ENCODE results near the gene EMC7. TPM values are rescaled to one million over a fixed set of nuclear protein-coding genes. Genes with fewer than 3 reads are reported as not detected.
"Not testable (repeated sequence)": the region's sequence is repeated elsewhere in the genome, so short reads cannot be mapped to it uniquely, and the experiment has no call there.

EMC7 gene
- total RNA-seq, 1 experiment from 2014 or later = 55.6 TPM

DNA sequence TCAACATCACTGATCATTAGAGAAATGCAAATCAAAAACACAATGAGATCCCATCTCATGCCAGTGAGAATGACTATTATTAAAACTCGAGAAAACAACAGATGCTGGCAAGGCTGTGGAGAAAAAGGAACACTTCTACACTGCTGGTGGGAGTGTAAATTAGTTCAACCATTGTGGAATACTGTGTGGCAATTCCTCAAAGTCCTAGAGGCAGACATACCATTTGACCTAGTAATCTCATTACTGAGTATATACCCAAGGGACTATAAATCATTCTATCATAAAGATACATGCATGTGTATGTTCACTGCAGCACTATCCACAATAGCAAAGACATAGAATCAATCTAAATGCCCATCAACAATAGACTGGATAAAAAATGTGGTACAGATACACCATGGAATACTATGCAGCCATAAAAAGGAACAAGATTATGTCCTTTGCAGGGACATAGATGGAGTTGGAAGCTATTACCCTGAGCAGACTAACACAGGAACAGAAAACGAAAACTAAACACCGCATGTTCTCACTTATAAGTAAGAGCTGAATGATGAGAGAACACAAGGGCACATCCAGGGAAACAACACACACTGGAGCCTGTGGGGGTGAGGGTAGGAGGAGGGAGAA lies 47.5 kb downstream of the EMC7 start:
- Mint-ChIP-seq H3K27ac (no peak overlapping the region), H3K9me3 (peaks cover 23 to 25% of the 10 kb centered on the region in 2 experiments), H3K4me1 (no peaks in the 10 kb centered on the region), H3K36me3 (ENCODE audit: insufficient read depth in 1 of 3, low read depth in 3 of 3) (peaks cover 0 to 12% (median 9%) of the 10 kb centered on the region in 3 experiments; a peak in 5 of 7 replicates), H3K4me3 (no peak overlapping the region), H3K27me3 (ENCODE audit: low read depth) (peaks cover 9% of the 10 kb centered on the region; the same call in 1 of the 2 replicates)
- H3K79me1 ChIP-seq (ENCODE audit: insufficient read depth, low read depth, low read length, poor library complexity, severe bottlenecking) = no peaks in the 10 kb centered on the region
- no peak overlapping the region for H3K4me2 ChIP-seq (ENCODE audit: insufficient read depth, insufficient read length, low read length)
- H3K18ac ChIP-seq (ENCODE audit: insufficient read length, low read depth, low read length) = no peak overlapping the region
- no peak overlapping the region for H2AFZ ChIP-seq (ENCODE audit: low read length)
- H2BK12ac ChIP-seq (ENCODE audit: insufficient read length, low read depth, low read length) = no peak overlapping the region
- DNase-seq = no peak
- H3K23me2 ChIP-seq (ENCODE audit: insufficient read length, low read depth, low read length, poor library complexity, severe bottlenecking) = no peaks in the 10 kb centered on the region
- H3K4ac ChIP-seq (ENCODE audit: low read depth, low read length) = no peak overlapping the region
- no CpG with 5 or more reads among the region's 3 CpGs for WGBS (ENCODE audit: extremely low coverage, insufficient read length, low lambda C conversion rate)
- H2BK120ac ChIP-seq (ENCODE audit: low read depth, low read length, poor library complexity, severe bottlenecking) = no peak overlapping the region
- no peak overlapping the region for H3K9ac ChIP-seq (ENCODE audit: extremely low read depth, insufficient read length, low read length)
- no peaks in the 10 kb centered on the region for H3K79me2 ChIP-seq (ENCODE audit: insufficient read depth, low read length)
- no peak overlapping the region for H4K8ac ChIP-seq (replicated peaks; ENCODE audit: insufficient read length, low read depth, low read length)
- H3T11ph ChIP-seq (ENCODE audit: low read length) = no peak overlapping the region
- H2AK5ac ChIP-seq (ENCODE audit: insufficient read length, low read length) = no peak overlapping the region
- no peak overlapping the region for H4K91ac ChIP-seq (ENCODE audit: insufficient read length, low read depth, low read length)
- no peak overlapping the region for H3K27ac ChIP-seq (ENCODE audit: insufficient read length, low read depth, low read length)
- no peak overlapping the region for H2BK20ac ChIP-seq (ENCODE audit: low read depth, low read length, poor library complexity, severe bottlenecking)
- no peak overlapping the region for H2BK5ac ChIP-seq (ENCODE audit: insufficient read length, low read length)
- no peak overlapping the region for H4K5ac ChIP-seq (ENCODE audit: insufficient read length, low read depth, low read length)
- H3K14ac ChIP-seq (ENCODE audit: insufficient read depth, low read length) = no peak overlapping the region
- H3K4me1 ChIP-seq (ENCODE audit: insufficient read depth, low read length) = no peaks in the 10 kb centered on the region
- no peaks in the 10 kb centered on the region for H3K9me3 ChIP-seq (ENCODE audit: control insufficient read depth, low read depth, low read length)
- no peak overlapping the region for H2BK15ac ChIP-seq (ENCODE audit: low read depth, low read length)
- TF ChIP-seq, protein P1, sequence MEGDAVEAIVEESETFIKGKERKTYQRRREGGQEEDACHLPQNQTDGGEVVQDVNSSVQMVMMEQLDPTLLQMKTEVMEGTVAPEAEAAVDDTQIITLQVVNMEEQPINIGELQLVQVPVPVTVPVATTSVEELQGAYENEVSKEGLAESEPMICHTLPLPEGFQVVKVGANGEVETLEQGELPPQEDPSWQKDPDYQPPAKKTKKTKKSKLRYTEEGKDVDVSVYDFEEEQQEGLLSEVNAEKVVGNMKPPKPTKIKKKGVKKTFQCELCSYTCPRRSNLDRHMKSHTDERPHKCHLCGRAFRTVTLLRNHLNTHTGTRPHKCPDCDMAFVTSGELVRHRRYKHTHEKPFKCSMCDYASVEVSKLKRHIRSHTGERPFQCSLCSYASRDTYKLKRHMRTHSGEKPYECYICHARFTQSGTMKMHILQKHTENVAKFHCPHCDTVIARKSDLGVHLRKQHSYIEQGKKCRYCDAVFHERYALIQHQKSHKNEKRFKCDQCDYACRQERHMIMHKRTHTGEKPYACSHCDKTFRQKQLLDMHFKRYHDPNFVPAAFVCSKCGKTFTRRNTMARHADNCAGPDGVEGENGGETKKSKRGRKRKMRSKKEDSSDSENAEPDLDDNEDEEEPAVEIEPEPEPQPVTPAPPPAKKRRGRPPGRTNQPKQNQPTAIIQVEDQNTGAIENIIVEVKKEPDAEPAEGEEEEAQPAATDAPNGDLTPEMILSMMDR (conservative IDR thresholded peaks at IDR 0.05) = no peak
- H3K23ac ChIP-seq (ENCODE audit: insufficient read length, low read depth, low read length) = no peak overlapping the region
- H3K27me3 ChIP-seq (ENCODE audit: insufficient read depth, low read length) = no peaks in the 10 kb centered on the region
- H4K20me1 ChIP-seq (ENCODE audit: control insufficient read depth, insufficient read depth, insufficient read length) = no peaks in the 10 kb centered on the region
- H3K56ac ChIP-seq (ENCODE audit: insufficient read length, low read depth, low read length) = no peak overlapping the region

DNA sequence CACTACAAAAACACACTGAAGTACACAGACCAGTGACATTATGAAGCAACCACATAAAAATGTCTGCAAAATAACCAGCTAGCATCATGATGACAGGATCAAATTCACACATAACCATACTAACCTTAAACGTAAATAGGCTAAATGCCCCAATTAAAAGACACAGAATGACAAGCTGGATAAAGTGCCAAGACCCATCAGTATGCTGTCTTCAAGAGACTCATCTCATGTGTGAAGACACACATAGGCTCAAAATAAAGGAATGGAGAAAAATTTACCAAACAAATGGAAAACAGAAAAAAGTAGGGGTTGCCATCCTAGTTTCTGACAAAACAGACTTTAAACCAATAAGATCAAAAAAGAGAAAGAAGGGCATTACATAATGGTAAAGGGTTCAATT lies 51.3 kb downstream of the EMC7 start:
- H3T11ph ChIP-seq (ENCODE audit: low read length); H4K91ac ChIP-seq (ENCODE audit: insufficient read length, low read depth, low read length); H3K56ac ChIP-seq (ENCODE audit: insufficient read length, low read depth, low read length); H4K5ac ChIP-seq (ENCODE audit: insufficient read length, low read depth, low read length); H3K27me3 Mint-ChIP-seq (ENCODE audit: low read depth); H2BK12ac ChIP-seq (ENCODE audit: insufficient read length, low read depth, low read length); H3K79me2 ChIP-seq (ENCODE audit: insufficient read depth, low read length); H3K79me1 ChIP-seq (ENCODE audit: insufficient read depth, low read depth, low read length, poor library complexity, severe bottlenecking); H3K27ac Mint-ChIP-seq; H3K9ac ChIP-seq (ENCODE audit: extremely low read depth, insufficient read length, low read length); H3K27ac ChIP-seq (ENCODE audit: insufficient read length, low read depth, low read length); H4K20me1 ChIP-seq (ENCODE audit: control insufficient read depth, insufficient read depth, insufficient read length); H2BK120ac ChIP-seq (ENCODE audit: low read depth, low read length, poor library complexity, severe bottlenecking); H3K9me3 ChIP-seq (ENCODE audit: control insufficient read depth, low read depth, low read length); H3K4ac ChIP-seq (ENCODE audit: low read depth, low read length); H4K8ac ChIP-seq (replicated peaks; ENCODE audit: insufficient read length, low read depth, low read length); H3K23ac ChIP-seq (ENCODE audit: insufficient read length, low read depth, low read length); H3K4me1 ChIP-seq (ENCODE audit: insufficient read depth, low read length); DNase-seq; H3K27me3 ChIP-seq (ENCODE audit: insufficient read depth, low read length); H2AFZ ChIP-seq (ENCODE audit: low read length); H3K4me1 Mint-ChIP-seq; H2BK15ac ChIP-seq (ENCODE audit: low read depth, low read length); H3K4me2 ChIP-seq (ENCODE audit: insufficient read depth, insufficient read length, low read length); H2AK5ac ChIP-seq (ENCODE audit: insufficient read length, low read length); H3K14ac ChIP-seq (ENCODE audit: insufficient read depth, low read length); H2BK20ac ChIP-seq (ENCODE audit: low read depth, low read length, poor library complexity, severe bottlenecking); H3K18ac ChIP-seq (ENCODE audit: insufficient read length, low read depth, low read length); H3K4me3 Mint-ChIP-seq; H2BK5ac ChIP-seq (ENCODE audit: insufficient read length, low read length); H3K23me2 ChIP-seq (ENCODE audit: insufficient read length, low read depth, low read length, poor library complexity, severe bottlenecking): not testable (repeated sequence)
- peaks cover 23 to 27% of the 10 kb centered on the region in 2 experiments for H3K9me3 Mint-ChIP-seq
- H3K36me3 Mint-ChIP-seq (ENCODE audit: insufficient read depth in 1 of 3, low read depth in 3 of 3) = peaks cover 0 to 14% (median 9%) of the 10 kb centered on the region in 3 experiments; a peak in 5 of 7 replicates
- whole genome bisulfite sequencing (ENCODE audit: extremely low coverage, insufficient read length, low lambda C conversion rate) = no CpG with 5 or more reads among the region's 1 CpG

Data from H9 (cell line).